CD4-positive, alpha-beta T cell treated with Interleukin-6 for 4 hours (primary cell): ENCODE measurements around the gene DRD1.
A peak's percentile ranks its signal among the peaks of the same experiment; 100 is the strongest.

Source experiments
- DNase-seq: peaks from one replicate; pipeline ENCODE4 v3.0.0-alpha.2; 2020; ENCODE audit warnings: mixed read lengths

DRD1 gene

GRCh38 chr5:175444060-175444904, at the start of gene DRD1:
TSS of gene DRD1 (minus strand) at chr5:175444182. CDS start at chr5:175443099, 1,083 bp downstream.
- DNase-seq: peak; percentile 58

GRCh38 chr5:175493726-175494125, 49.7 kb upstream of the DRD1 start:
- no peak for DNase-seq

GRCh38 chr5:175493260-175493659, 49.3 kb upstream of the DRD1 start:
- DNase-seq: no peak

GRCh38 chr5:175491223-175491622, 47.2 kb upstream of the DRD1 start:
- no peak for DNase-seq

- DNase-seq: no peak
Measured at GRCh38 chr5:175489693-175490443, 45.9 kb upstream of the DRD1 start.

GRCh38 chr5:175487514-175488222, 43.7 kb upstream of the DRD1 start:
- no peak for DNase-seq

- no peak for DNase-seq
Measured at GRCh38 chr5:175485631-175486030, 41.6 kb upstream of the DRD1 start.

GRCh38 chr5:175484829-175485228, 40.8 kb upstream of the DRD1 start:
- no peak for DNase-seq

GRCh38 chr5:175484322-175484721, 40.3 kb upstream of the DRD1 start:
- no peak for DNase-seq

- no peak for DNase-seq
Measured at GRCh38 chr5:175483337-175483736, 39.4 kb upstream of the DRD1 start.

GRCh38 chr5:175479125-175479881, 35.3 kb upstream of the DRD1 start:
- DNase-seq: peak; percentile 24

- peak; percentile 84 for DNase-seq
Measured at GRCh38 chr5:175478384-175479124, 34.6 kb upstream of the DRD1 start, which contains the start of gene SFXN1. TSS of gene SFXN1 (plus strand) at chr5:175478560. CDS start at chr5:175492104, 13,544 bp downstream.

- DNase-seq: no peak
Measured at GRCh38 chr5:175478008-175478383, 34.0 kb upstream of the DRD1 start.

GRCh38 chr5:175477440-175477839, 33.5 kb upstream of the DRD1 start:
- no peak for DNase-seq

- DNase-seq: no peak
Measured at GRCh38 chr5:175475248-175475647, 31.3 kb upstream of the DRD1 start.

GRCh38 chr5:175472378-175472777, 28.4 kb upstream of the DRD1 start:
- no peak for DNase-seq

GRCh38 chr5:175471628-175472027, 27.6 kb upstream of the DRD1 start:
- no peak for DNase-seq

- no peak for DNase-seq
Measured at GRCh38 chr5:175471196-175471595, 27.2 kb upstream of the DRD1 start.

GRCh38 chr5:175470781-175471180, 26.8 kb upstream of the DRD1 start:
- DNase-seq: no peak

- no peak for DNase-seq
Measured at GRCh38 chr5:175469916-175470315, 25.9 kb upstream of the DRD1 start.

GRCh38 chr5:175468892-175469291, 24.9 kb upstream of the DRD1 start:
- no peak for DNase-seq
